ENCODE measurements around the gene EFHC1.

DNA sequence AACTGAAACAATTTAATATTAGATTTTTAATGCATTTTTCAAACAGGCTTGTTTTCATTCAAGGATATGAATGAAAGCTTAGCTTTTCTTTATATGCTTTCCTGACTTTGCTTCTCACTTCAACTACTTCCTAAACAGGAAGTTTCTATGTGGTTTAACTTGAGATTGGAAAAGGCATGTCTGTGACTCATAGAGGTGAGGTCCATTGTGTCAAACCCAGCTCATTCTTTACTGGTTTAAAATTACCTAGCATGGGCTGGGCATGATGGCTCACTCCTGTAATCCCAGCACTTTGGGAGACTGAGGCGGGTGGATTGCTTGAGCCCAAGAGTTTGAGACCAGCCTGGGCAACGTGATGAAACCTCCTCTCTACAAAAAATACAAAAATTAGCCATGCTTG is 34.4 kb downstream of the EFHC1 start:
- TF ChIP-seq, protein P1, sequence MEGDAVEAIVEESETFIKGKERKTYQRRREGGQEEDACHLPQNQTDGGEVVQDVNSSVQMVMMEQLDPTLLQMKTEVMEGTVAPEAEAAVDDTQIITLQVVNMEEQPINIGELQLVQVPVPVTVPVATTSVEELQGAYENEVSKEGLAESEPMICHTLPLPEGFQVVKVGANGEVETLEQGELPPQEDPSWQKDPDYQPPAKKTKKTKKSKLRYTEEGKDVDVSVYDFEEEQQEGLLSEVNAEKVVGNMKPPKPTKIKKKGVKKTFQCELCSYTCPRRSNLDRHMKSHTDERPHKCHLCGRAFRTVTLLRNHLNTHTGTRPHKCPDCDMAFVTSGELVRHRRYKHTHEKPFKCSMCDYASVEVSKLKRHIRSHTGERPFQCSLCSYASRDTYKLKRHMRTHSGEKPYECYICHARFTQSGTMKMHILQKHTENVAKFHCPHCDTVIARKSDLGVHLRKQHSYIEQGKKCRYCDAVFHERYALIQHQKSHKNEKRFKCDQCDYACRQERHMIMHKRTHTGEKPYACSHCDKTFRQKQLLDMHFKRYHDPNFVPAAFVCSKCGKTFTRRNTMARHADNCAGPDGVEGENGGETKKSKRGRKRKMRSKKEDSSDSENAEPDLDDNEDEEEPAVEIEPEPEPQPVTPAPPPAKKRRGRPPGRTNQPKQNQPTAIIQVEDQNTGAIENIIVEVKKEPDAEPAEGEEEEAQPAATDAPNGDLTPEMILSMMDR (IDR thresholded peaks at IDR 0.05): no peak
- no peak for TF ChIP-seq POLR2AphosphoS5 (IDR thresholded peaks at IDR 0.05)

Data from transverse colon (tissue), 4 donors.